Fibroblast of skin of scalp (primary cell): Measurements from ENCODE around the gene SGPP1. TPM values are rescaled to one million over a fixed set of nuclear protein-coding genes. Genes with fewer than 3 reads are reported as not detected.
"Not testable (repeated sequence)": the region's sequence is repeated elsewhere in the genome, so short reads cannot be mapped to it uniquely, and the experiment has no call there.

Source experiments
- DNase-seq: peaks from one replicate; pipeline ENCODE4 v3.0.0-alpha.2; 2013
- polyA plus RNA-seq, 2 experiments: library from polyadenylated mRNA; unstranded; fragments of 120-200 nt; gene quantifications; one replicate each; pipeline ENCODE4 v1.2.1, GENCODE V29; 2013; ENCODE audit not compliant: insufficient read length in 2 of 2

Gene SGPP1
- 18.4 TPM for polyA plus RNA-seq (2013, experiment 1 of 2; ENCODE audit: insufficient read length)
- polyA plus RNA-seq (2013, experiment 2 of 2; ENCODE audit: insufficient read length): 20.5 TPM

- peak; percentile 76 for DNase-seq
These were observed at the start of gene SGPP1 for GRCh38 chr14:63727736-63728728. TSS of gene SGPP1 (minus strand) at chr14:63728065. CDS start at chr14:63727944, 121 bp downstream.

GRCh38 chr14:63777024-63777423 lies 49.2 kb upstream of the SGPP1 start:
- DNase-seq: peak; percentile 71

- no peak for DNase-seq
These were observed 45.6 kb upstream of the SGPP1 start for GRCh38 chr14:63773504-63773903.

GRCh38 chr14:63770187-63770807 lies 42.4 kb upstream of the SGPP1 start:
- DNase-seq: peak; percentile 61

GRCh38 chr14:63766611-63767010 lies 38.7 kb upstream of the SGPP1 start:
- no peak for DNase-seq

GRCh38 chr14:63764620-63765139 lies 36.8 kb upstream of the SGPP1 start:
- no peak for DNase-seq

GRCh38 chr14:63764103-63764502 lies 36.2 kb upstream of the SGPP1 start:
- DNase-seq: no peak

GRCh38 chr14:63761351-63762117 lies 33.7 kb upstream of the SGPP1 start:
- no peak for DNase-seq

GRCh38 chr14:63760014-63760413 lies 32.1 kb upstream of the SGPP1 start:
- DNase-seq: no peak

GRCh38 chr14:63759456-63759855 lies 31.6 kb upstream of the SGPP1 start:
- peak; percentile 6 for DNase-seq

GRCh38 chr14:63757211-63757610 lies 29.3 kb upstream of the SGPP1 start:
- no peak for DNase-seq

- peak; percentile 6 for DNase-seq
These were observed 24.7 kb upstream of the SGPP1 start for GRCh38 chr14:63752449-63753169.

- DNase-seq: not testable (repeated sequence)
These were observed 23.2 kb upstream of the SGPP1 start for GRCh38 chr14:63751076-63751475.

GRCh38 chr14:63747846-63748245 lies 20.0 kb upstream of the SGPP1 start:
- no peak for DNase-seq

GRCh38 chr14:63745858-63746425 lies 18.1 kb upstream of the SGPP1 start:
- DNase-seq: no peak

GRCh38 chr14:63745272-63745671 lies 17.4 kb upstream of the SGPP1 start:
- DNase-seq: no peak

- DNase-seq: no peak
These were observed 9.7 kb upstream of the SGPP1 start for GRCh38 chr14:63737582-63738006.

GRCh38 chr14:63735720-63736119 lies 7.9 kb upstream of the SGPP1 start:
- no peak for DNase-seq

GRCh38 chr14:63730659-63731058 lies 2.8 kb upstream of the SGPP1 start:
- no peak for DNase-seq

- peak; percentile 30 for DNase-seq
These were observed 582 bp downstream of the SGPP1 start for GRCh38 chr14:63727231-63727735.

- no peak for DNase-seq
These were observed 1.4 kb downstream of the SGPP1 start for GRCh38 chr14:63726499-63726898.
